Mesenchymal stem cell (in vitro differentiated cells and primary cell): ENCODE measurements around the gene PTMA.
"Not testable (repeated sequence)": the region's sequence is repeated elsewhere in the genome, so short reads cannot be mapped to it uniquely, and the experiment has no call there.

ENCODE experiments used
- DNase-seq: peaks from one replicate; pipeline ENCODE4 v3.0.0-alpha.2; 2013
- H2AFZ ChIP-seq: one replicate; pipeline ENCODE4 v1.6.1; 2013; ENCODE audit warnings: low read depth, mild to moderate bottlenecking, control low read depth, inconsistent platforms, low read length, moderate library complexity
- H2AK5ac ChIP-seq: 2 replicates; pipeline ENCODE4 v1.6.1; 2013; ENCODE audit warnings: low read length, moderate library complexity, mild to moderate bottlenecking, inconsistent platforms; ENCODE audit not compliant: severe bottlenecking
- H2BK120ac ChIP-seq: one replicate; pipeline ENCODE4 v1.6.1; 2013; ENCODE audit warnings: low read depth, mild to moderate bottlenecking, inconsistent platforms, low read length, moderate library complexity
- H2BK12ac ChIP-seq, 2 experiments: one replicate each; pipeline ENCODE4 v1.6.1; 2013; ENCODE audit warnings: inconsistent platforms in 2 of 2, low read length in 2 of 2, mild to moderate bottlenecking in 2 of 2, moderate library complexity in 2 of 2, control low read depth in 1 of 2
- H2BK15ac ChIP-seq: one replicate; pipeline ENCODE4 v1.6.1; 2013; ENCODE audit warnings: mild to moderate bottlenecking, low read depth, inconsistent platforms; ENCODE audit not compliant: poor library complexity, severe bottlenecking
- H2BK5ac ChIP-seq: 2 replicates; pipeline ENCODE4 v1.6.1; 2013; ENCODE audit warnings: low read depth, mild to moderate bottlenecking, low read length, control low read depth, inconsistent platforms; ENCODE audit not compliant: poor library complexity, severe bottlenecking
- H3K14ac ChIP-seq, 2 experiments: one replicate each; pipeline ENCODE4 v1.6.1; 2013; ENCODE audit warnings: inconsistent platforms in 2 of 2, low read length in 2 of 2, control low read depth in 1 of 2, mild to moderate bottlenecking in 1 of 2, moderate library complexity in 1 of 2
- H3K18ac ChIP-seq, 2 experiments: one replicate each; pipeline ENCODE4 v1.6.1; 2013; ENCODE audit warnings: inconsistent platforms in 2 of 2, low read length in 2 of 2, control low read depth in 1 of 2, low read depth in 1 of 2, mild to moderate bottlenecking in 1 of 2
- H3K23ac ChIP-seq, 2 experiments: one replicate each; pipeline ENCODE4 v1.6.1; 2013; ENCODE audit warnings: inconsistent platforms in 2 of 2, low read length in 2 of 2, mild to moderate bottlenecking in 2 of 2, moderate library complexity in 2 of 2, control low read depth in 1 of 2
- H3K27ac ChIP-seq: 2 replicates; pipeline ENCODE4 v1.5.1; 2013; ENCODE audit warnings: mild to moderate bottlenecking, moderate library complexity, low read length, control low read depth, inconsistent platforms; ENCODE audit not compliant: poor library complexity, severe bottlenecking
- H3K27me3 ChIP-seq, 2 experiments: 2 replicates each; pipeline versions ENCODE4 v1.6.1 to v1.7.0; 2013; ENCODE audit warnings: low read length in 2 of 2, mild to moderate bottlenecking in 2 of 2, moderate library complexity in 2 of 2, control low read depth in 1 of 2, inconsistent platforms in 1 of 2; ENCODE audit not compliant: control insufficient read depth in 1 of 2, insufficient read depth in 1 of 2
- H3K36me3 ChIP-seq, 2 experiments: 2 replicates each; pipeline versions ENCODE4 v1.6.1 to v1.7.0; 2013; ENCODE audit warnings: low read length in 2 of 2, control low read depth in 1 of 2, inconsistent platforms in 1 of 2, low read depth in 1 of 2, mild to moderate bottlenecking in 1 of 2; ENCODE audit not compliant: insufficient read depth in 2 of 2, control insufficient read depth in 1 of 2
- H3K4ac ChIP-seq, 2 experiments: one replicate each; pipeline ENCODE4 v1.6.1; 2013; ENCODE audit warnings: inconsistent platforms in 2 of 2, low read length in 2 of 2, mild to moderate bottlenecking in 2 of 2, moderate library complexity in 2 of 2, control low read depth in 1 of 2, low read depth in 1 of 2
- H3K4me1 ChIP-seq: 2 replicates; pipeline ENCODE4 v1.6.1; 2013; ENCODE audit warnings: low read depth, low read length, control low read depth; ENCODE audit not compliant: control insufficient read depth, insufficient read depth
- H3K4me2 ChIP-seq: 2 replicates; pipeline ENCODE4 v1.6.1; 2013; ENCODE audit warnings: low read length, mild to moderate bottlenecking, inconsistent platforms; ENCODE audit not compliant: poor library complexity, severe bottlenecking
- H3K4me3 ChIP-seq, 2 experiments: 2 replicates each; pipeline versions ENCODE4 v1.5.1 to v1.7.0; 2013; ENCODE audit warnings: low read length in 2 of 2, mild to moderate bottlenecking in 2 of 2, control low read depth in 1 of 2, low read depth in 1 of 2; ENCODE audit not compliant: insufficient read depth in 1 of 2
- H3K79me1 ChIP-seq: replicated peaks from 2 replicates; pipeline ENCODE4 v1.6.1; 2013; ENCODE audit warnings: mild to moderate bottlenecking, control low read depth, low read length, inconsistent platforms; ENCODE audit not compliant: poor library complexity, severe bottlenecking
- H3K9ac ChIP-seq: 2 replicates; pipeline ENCODE4 v1.7.0; 2013; ENCODE audit warnings: mild to moderate bottlenecking, low read length, moderate library complexity
- H3K9me3 ChIP-seq: 2 replicates; pipeline ENCODE4 v1.7.0; 2013; ENCODE audit warnings: mild to moderate bottlenecking, low read length; ENCODE audit not compliant: control insufficient read depth
- H4K8ac ChIP-seq: one replicate; pipeline ENCODE4 v1.6.1; 2013; ENCODE audit warnings: inconsistent platforms, mild to moderate bottlenecking, low read length, moderate library complexity
- H4K91ac ChIP-seq: one replicate; pipeline ENCODE4 v1.6.1; 2013; ENCODE audit warnings: mild to moderate bottlenecking, low read length, inconsistent platforms
- WGBS: methylation state at CpG from one replicate; pipeline ENCODE4 v1.1.7; 2013; ENCODE audit warnings: mixed read lengths; 5-methylcytosine and 5-hydroxymethylcytosine counted together

The PTMA gene

GRCh38 chr2:231737761-231738160 lies 29.4 kb downstream of the PTMA start:
- no peaks in the 10 kb centered on the region for H3K9me3 ChIP-seq
- H2BK120ac ChIP-seq = no peak overlapping the region
- no peak overlapping the region for H2BK15ac ChIP-seq
- no peak overlapping the region for H2BK12ac ChIP-seq
- H2AFZ ChIP-seq = no peak overlapping the region
- WGBS = 99% methylated on average over 5 of the region's 7 CpGs
- peaks cover 3% of the 10 kb centered on the region for H3K79me1 ChIP-seq
- H3K18ac ChIP-seq = no peak overlapping the region
- no peak overlapping the region for H4K8ac ChIP-seq
- peaks cover 0 to 29% of the 10 kb centered on the region in 2 experiments for H3K36me3 ChIP-seq
- H2BK5ac ChIP-seq = no peak overlapping the region
- H3K4me2 ChIP-seq = no peak overlapping the region
- H4K91ac ChIP-seq = no peak overlapping the region
- H3K4me1 ChIP-seq = peaks cover 1% of the 10 kb centered on the region
- H3K9ac ChIP-seq = no peak overlapping the region
- no peak for DNase-seq
- H3K27ac ChIP-seq = no peak overlapping the region
- no peak overlapping the region for H3K14ac ChIP-seq
- no peak overlapping the region for H3K4ac ChIP-seq
- H2AK5ac ChIP-seq = no peak overlapping the region
- no peak overlapping the region for H3K4me3 ChIP-seq
- no peaks in the 10 kb centered on the region for H3K27me3 ChIP-seq
- H3K23ac ChIP-seq = no peak overlapping the region

DNA sequence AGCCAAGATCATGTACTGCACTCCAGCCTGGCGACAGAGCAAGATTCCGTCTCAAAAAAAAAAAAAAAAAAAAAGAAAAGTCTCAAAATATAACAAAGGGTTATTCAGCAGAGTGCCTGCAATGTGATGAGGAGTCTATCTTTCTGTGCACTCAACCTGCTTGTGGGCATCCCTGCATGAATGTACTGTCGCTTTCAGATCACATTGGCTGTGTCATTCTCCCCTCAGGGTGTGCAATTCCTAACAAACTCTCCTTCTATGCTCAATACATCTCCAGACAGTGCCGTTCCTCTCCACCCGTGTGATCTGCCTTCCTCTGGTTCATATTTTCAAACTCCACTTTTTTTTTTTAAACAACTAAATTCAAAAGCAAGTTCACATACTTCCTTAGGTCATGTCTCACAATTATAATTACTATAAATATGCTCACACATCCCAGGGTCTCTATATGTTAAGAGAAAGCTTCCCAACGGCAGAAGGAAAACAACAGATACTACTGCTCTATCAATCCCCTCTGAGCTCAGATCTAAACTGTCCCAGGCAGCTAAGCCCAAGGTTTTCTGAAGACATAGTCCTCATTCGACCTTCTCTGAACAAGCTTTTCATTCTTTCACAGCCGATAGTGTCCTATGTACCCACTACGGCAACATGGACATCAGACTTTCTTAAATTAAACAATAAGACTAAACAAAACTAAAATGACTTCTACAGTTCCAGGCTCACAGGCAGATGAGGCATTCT lies 35.2 kb downstream of the PTMA start:
- Histone ChIP-seq H3K4me2 (no peak overlapping the region), H2AK5ac (no peak overlapping the region), H2BK12ac (no peak overlapping the region), H3K27ac (no peak overlapping the region), H3K23ac (no peak overlapping the region), H2AFZ (no peak overlapping the region), H3K14ac (no peak overlapping the region), H3K36me3 (no peaks in the 10 kb centered on the region), H2BK15ac (no peak overlapping the region), H4K91ac (no peak overlapping the region), H3K79me1 (peaks cover 4% of the 10 kb centered on the region), H3K4me3 (no peak overlapping the region), H4K8ac (no peak overlapping the region), H3K27me3 (no peaks in the 10 kb centered on the region), H2BK120ac (no peak overlapping the region), H3K18ac (no peak overlapping the region), H2BK5ac (no peak overlapping the region), H3K9me3 (no peaks in the 10 kb centered on the region), H3K4me1 (peaks cover 1% of the 10 kb centered on the region), H3K9ac (no peak overlapping the region), H3K4ac (no peak overlapping the region)
- WGBS = 90% methylated on average over 7 of the region's 9 CpGs
- no peak for DNase-seq

DNA sequence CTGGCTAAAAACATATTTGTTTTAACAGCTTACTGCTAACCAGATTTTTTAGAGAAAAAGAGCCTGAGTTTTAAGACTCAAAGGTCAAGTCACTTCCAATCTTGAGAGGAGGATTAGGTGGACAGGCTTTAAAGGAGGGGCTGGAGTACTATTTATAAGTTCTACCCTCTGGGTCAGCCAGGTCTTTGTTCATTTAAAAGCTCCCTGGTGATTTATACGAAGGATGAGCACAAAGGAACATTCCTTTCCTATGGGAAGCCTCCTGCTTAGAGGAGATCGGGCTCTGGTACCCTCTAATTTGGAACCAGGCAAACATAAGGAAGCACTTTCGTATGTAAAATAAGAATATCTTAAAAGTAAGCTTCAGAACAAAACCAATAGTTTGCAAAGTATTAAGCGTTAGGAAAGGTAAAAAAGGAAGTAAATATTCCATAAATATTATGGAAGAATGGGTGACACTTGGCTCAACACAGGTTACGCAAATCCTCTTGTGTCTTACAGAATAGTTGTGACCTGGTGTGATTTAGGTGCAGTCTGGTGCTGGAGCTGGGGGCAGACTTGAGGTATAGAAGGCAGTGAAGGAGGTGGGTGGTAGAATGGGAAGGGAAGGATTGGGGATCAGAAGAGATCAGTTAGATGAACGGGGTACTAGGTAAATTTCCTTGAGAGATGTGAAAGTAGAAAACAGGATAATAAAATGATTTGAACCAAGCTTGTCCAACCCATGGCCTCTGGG lies 37.1 kb downstream of the PTMA start:
- Histone ChIP-seq H3K79me1 (peaks cover 4% of the 10 kb centered on the region), H3K4me2 (no peak overlapping the region), H4K8ac (no peak overlapping the region), H3K4me1 (peaks cover 1% of the 10 kb centered on the region), H3K14ac (no peak overlapping the region), H3K4me3 (no peak overlapping the region), H3K23ac (no peak overlapping the region), H3K18ac (no peak overlapping the region), H4K91ac (no peak overlapping the region), H3K36me3 (peaks cover 0 to 2% of the 10 kb centered on the region in 2 experiments), H2BK15ac (no peak overlapping the region), H2AK5ac (no peak overlapping the region), H2BK5ac (no peak overlapping the region), H3K27me3 (no peaks in the 10 kb centered on the region), H3K9ac (no peak overlapping the region), H2AFZ (no peak overlapping the region), H2BK120ac (no peak overlapping the region), H3K9me3 (no peaks in the 10 kb centered on the region), H3K27ac (no peak overlapping the region), H3K4ac (no peak overlapping the region), H2BK12ac (no peak overlapping the region)
- WGBS = 80% methylated on average over 5 of the region's 6 CpGs
- DNase-seq = no peak

GRCh38 chr2:231748153-231748896 lies 40.0 kb downstream of the PTMA start:
- H2BK12ac ChIP-seq, H2AFZ ChIP-seq, H3K9ac ChIP-seq, H3K9me3 ChIP-seq, DNase-seq, H2AK5ac ChIP-seq, H3K27me3 ChIP-seq, H3K14ac ChIP-seq, H3K36me3 ChIP-seq, H2BK5ac ChIP-seq, H3K27ac ChIP-seq, H3K18ac ChIP-seq, H3K4me2 ChIP-seq, H2BK120ac ChIP-seq, H3K23ac ChIP-seq, H2BK15ac ChIP-seq, H3K4me3 ChIP-seq, H4K91ac ChIP-seq, H4K8ac ChIP-seq, H3K79me1 ChIP-seq, H3K4me1 ChIP-seq, H3K4ac ChIP-seq: not testable (repeated sequence)
- WGBS = 91% methylated on average over 6 of the region's 6 CpGs
